Spleen (tissue), 7 donors: ENCODE results near the gene DLGAP5.

Experiments
- CTCF ChIP-seq, 11 experiments: fragments of 200-600 bp in 7 of 11; fragments of 450-650 bp in 4 of 11; sonication (generic) in 4 of 11; IDR thresholded peaks in 8 of 11; conservative IDR thresholded peaks in 3 of 11; 1 replicate in 7 of 11; 2 replicates in 4 of 11; pipeline versions ENCODE4 v1.4.0 to v1.8.0; 2016 to 2021; ENCODE audit warnings: antibody characterized with exemption in 11 of 11, inconsistent platforms in 4 of 11, mild to moderate bottlenecking in 1 of 11
- POLR2A ChIP-seq, 3 donors: fragments of 450-650 bp; IDR thresholded peaks; one replicate each; pipeline ENCODE4 v1.5.1; 2017; ENCODE audit warnings: antibody characterized with exemption in 3 of 3, mild to moderate bottlenecking in 1 of 3
- donor health status: DM: no; HTN: no; CAD: no; lungs with moderate emphysema.
- donor health status: DM: no; HTN: no; CAD: no.
- donor health status: DM: no; HTN: no; CAD: no.

DNA sequence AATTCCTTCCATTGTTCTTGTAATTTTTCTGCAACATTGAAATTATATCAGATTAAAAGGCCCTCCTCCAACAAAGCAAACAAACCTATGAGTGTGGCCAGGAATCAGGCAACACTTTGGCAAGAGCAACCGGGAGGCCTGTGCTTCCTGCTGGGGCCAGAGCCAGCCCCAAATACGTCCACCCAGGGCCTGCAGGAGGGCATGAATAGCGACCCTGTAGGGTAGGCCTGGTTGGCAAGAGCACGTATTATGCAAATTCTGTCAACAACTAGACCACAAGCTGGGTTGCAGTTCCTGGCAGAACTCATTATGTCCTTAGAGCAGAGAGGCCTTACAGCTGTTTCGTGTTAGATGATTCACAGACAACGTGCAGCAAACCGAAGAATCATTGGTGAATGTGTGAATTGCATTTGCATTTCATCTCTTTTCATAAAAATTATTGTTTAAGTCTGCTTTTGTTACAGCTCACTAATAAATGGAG lies 89.2 kb downstream of the DLGAP5 start:
- no peak for TF ChIP-seq CTCF (IDR thresholded peaks at IDR 0.05 in 8 of 11, conservative IDR thresholded peaks at IDR 0.05 in 3 of 11)
- TF ChIP-seq POLR2A (IDR thresholded peaks at IDR 0.05) = peak in 1 of 3 donors; percentile 34
